H1 (cell line): ENCODE measurements around the gene HLA-F. TPM values are rescaled to one million over a fixed set of nuclear protein-coding genes. Genes with fewer than 3 reads are reported as not detected.
A peak's percentile ranks its signal among the peaks of the same experiment; 100 is the strongest.

Experiments used
- EP300 ChIP-seq, 2 experiments: IDR thresholded peaks; 1 replicate in 1 of 2; 2 replicates in 1 of 2; pipeline ENCODE4 v1.6.1; 2011 to 2012; ENCODE audit warnings: low read depth in 2 of 2, low read length in 2 of 2, mild to moderate bottlenecking in 2 of 2, borderline replicate concordance in 1 of 2, inconsistent platforms in 1 of 2, moderate library complexity in 1 of 2
- PHF8 ChIP-seq: fragments of 200-600 bp; sonication (generic); conservative IDR thresholded peaks from 2 replicates; pipeline ENCODE4 v1.7.1; 2012; ENCODE audit warnings: low read depth, mild to moderate bottlenecking, inconsistent platforms, low read length, moderate library complexity
- POLR2A ChIP-seq, 2 experiments: IDR thresholded peaks; 1 replicate in 1 of 2; 2 replicates in 1 of 2; pipeline ENCODE4 v1.6.1; 2011; ENCODE audit warnings: low read depth in 2 of 2, low read length in 2 of 2, mild to moderate bottlenecking in 2 of 2; ENCODE audit errors: control extremely low read depth in 1 of 2
- POLR2AphosphoS5 ChIP-seq: IDR thresholded peaks from 2 replicates; pipeline ENCODE4 v1.6.1; 2011; ENCODE audit warnings: low read depth, low read length
- RAD21 ChIP-seq, 2 experiments: IDR thresholded peaks in 1 of 2; conservative IDR thresholded peaks in 1 of 2; 2 replicates each; pipeline ENCODE4 v1.6.1; 2011; ENCODE audit warnings: low read depth in 2 of 2, low read length in 2 of 2, improper control_type of control experiment in 1 of 2, inconsistent platforms in 1 of 2, mild to moderate bottlenecking in 1 of 2, moderate library complexity in 1 of 2
- RBBP5 ChIP-seq: IDR thresholded peaks from 2 replicates; pipeline ENCODE4 v1.7.1; 2012; ENCODE audit warnings: low read depth, mild to moderate bottlenecking, inconsistent platforms, low read length, moderate library complexity, borderline replicate concordance
- RFX5 ChIP-seq: IDR thresholded peaks from 2 replicates; pipeline ENCODE4 v1.6.1; 2011; ENCODE audit warnings: low read depth, low read length, improper control_type of control experiment, borderline replicate concordance
- TAF7 ChIP-seq: optimal IDR thresholded peaks from 2 replicates; pipeline ENCODE3; 2011; ENCODE audit warnings: low read depth, mild to moderate bottlenecking, inconsistent platforms, low read length, moderate library complexity, borderline replicate concordance
- YY1 ChIP-seq: IDR thresholded peaks from 2 replicates; pipeline ENCODE4 v1.6.1; 2011; ENCODE audit warnings: low read depth, mild to moderate bottlenecking, low read length
- polyA plus RNA-seq, 7 experiments: library from polyadenylated mRNA; depleted of rRNA in 3 of 7; stranded (reverse) in 5 of 7; unstranded in 2 of 7; fragments of >200 nt in 5 of 7; fragments of 200-250 nt in 2 of 7; gene quantifications; 1 replicate in 5 of 7; 2 replicates in 1 of 7; 4 replicates in 1 of 7; pipeline versions ENCODE4 v1.2.1 to v1.2.3, GENCODE V29; 2011 to 2013; ENCODE audit warnings: missing spikeins in 2 of 7, mixed read lengths in 2 of 7
- total RNA-seq: library from RNA; stranded (reverse); fragmentation: NEBNext Ultra II Directional; extraction: Animal tissue kit (Norgen Biotek cat#: 25700); gene quantifications from 2 replicates; pipeline ENCODE4 v1.2.1, GENCODE V29; 2021
- TF ChIP-seq, protein P1 (sequence below): IDR thresholded peaks from 2 replicates; pipeline ENCODE4 v1.6.1; 2011; ENCODE audit warnings: low read length, improper control_type of control experiment

HLA-F gene
- total and polyA plus RNA-seq, 2 of the 8 experiments (the other 6 are each of a cell fraction or from before 2014, with no cell fraction given) = 9.6 to 11.7 TPM

DNA sequence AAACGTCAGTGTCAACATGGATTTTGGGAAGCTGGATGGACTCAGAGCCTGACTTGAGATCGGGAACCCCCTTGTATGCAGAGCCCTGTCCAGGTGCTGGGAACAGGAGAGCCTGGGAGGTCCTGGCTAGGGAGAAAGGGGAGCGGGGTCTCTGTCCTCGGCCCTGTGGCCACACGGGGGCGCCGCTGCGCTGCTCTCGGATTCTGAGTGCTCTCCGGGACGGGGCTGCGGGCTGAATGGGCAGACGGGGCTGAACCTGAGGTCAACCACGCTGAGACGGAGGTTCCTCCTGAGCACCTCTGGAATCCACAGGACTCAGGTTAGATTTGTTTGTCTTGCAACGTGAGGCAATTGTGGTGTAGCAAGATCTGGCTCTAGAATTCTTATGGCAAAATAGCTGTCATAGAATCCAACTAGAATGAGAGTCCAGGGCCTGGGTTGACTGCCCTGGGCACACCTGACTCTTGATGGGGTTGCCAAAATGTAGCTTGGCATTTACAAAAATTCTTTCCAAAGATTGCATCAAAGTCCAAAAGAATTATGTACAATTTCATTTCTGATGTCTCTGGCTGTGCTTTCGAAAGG, 20.6 kb upstream of the HLA-F start (continued):
- no peak for TF ChIP-seq PHF8
- no peak for TF ChIP-seq TAF7
- no peak for TF ChIP-seq RBBP5
- TF ChIP-seq, protein P1, sequence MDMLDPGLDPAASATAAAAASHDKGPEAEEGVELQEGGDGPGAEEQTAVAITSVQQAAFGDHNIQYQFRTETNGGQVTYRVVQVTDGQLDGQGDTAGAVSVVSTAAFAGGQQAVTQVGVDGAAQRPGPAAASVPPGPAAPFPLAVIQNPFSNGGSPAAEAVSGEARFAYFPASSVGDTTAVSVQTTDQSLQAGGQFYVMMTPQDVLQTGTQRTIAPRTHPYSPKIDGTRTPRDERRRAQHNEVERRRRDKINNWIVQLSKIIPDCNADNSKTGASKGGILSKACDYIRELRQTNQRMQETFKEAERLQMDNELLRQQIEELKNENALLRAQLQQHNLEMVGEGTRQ = 0 out of 2 replicates have a peak, but pooled peaks have one; percentile 3
- TF ChIP-seq RFX5 = peak; percentile 28; the same call in 1 of the 2 replicates
- no peak for TF ChIP-seq EP300 (IDR thresholded peaks at IDR 0.05; ENCODE audit: borderline replicate concordance in 1 of 2, low read depth in 2 of 2, low read length in 2 of 2)
- TF ChIP-seq RAD21 (IDR thresholded peaks at IDR 0.05 in 1 of 2, conservative IDR thresholded peaks at IDR 0.05 in 1 of 2; ENCODE audit: low read depth in 2 of 2, low read length in 2 of 2) = peak; percentile 82 to 87
- TF ChIP-seq POLR2A (IDR thresholded peaks at IDR 0.05; ENCODE audit: control extremely low read depth in 1 of 2, low read depth in 2 of 2, low read length in 2 of 2) = no peak
- TF ChIP-seq POLR2AphosphoS5 = no peak
- TF ChIP-seq YY1 = no peak
